OCI-LY1 (cell line): ENCODE data around the gene TMEM190.

Experiments
- CTCF ChIP-seq: fragments of 200-600 bp; sonication (generic), shearing (Covaris generic); IDR thresholded peaks from 2 replicates; pipeline ENCODE4 v1.5.1; 2017; ENCODE audit warnings: mild to moderate bottlenecking, antibody characterized with exemption, low read length, moderate library complexity, mixed read lengths
- EZH2 ChIP-seq: fragments of 200-600 bp; sonication (generic), shearing (Covaris generic); IDR thresholded peaks from 2 replicates; pipeline ENCODE4 v1.8.0; 2017; ENCODE audit warnings: borderline replicate concordance, mixed run types, mild to moderate bottlenecking, antibody characterized with exemption, low read length, moderate library complexity, mixed read lengths

- TF ChIP-seq CTCF (no peak), EZH2 (no peak)
Measured at GRCh38 chr19:55336101-55336500, 40.5 kb upstream of the TMEM190 start.
